AG10803 (cell line): ENCODE results near the gene SPRY4.

ENCODE experiments used
- DNase-seq: peaks from one replicate; pipeline ENCODE4 v3.0.0; 2010; ENCODE audit warnings: low read depth
- H3K4me3 ChIP-seq: 2 replicates; pipeline ENCODE4 v1.5.1; 2011; ENCODE audit warnings: mild to moderate bottlenecking, low read length, control low read depth
- TF ChIP-seq, protein P1 (sequence below): conservative IDR thresholded peaks from 2 replicates; pipeline ENCODE4 v1.5.1; 2011; ENCODE audit warnings: mild to moderate bottlenecking, low read length, control low read depth, inconsistent platforms

SPRY4 gene

DNA sequence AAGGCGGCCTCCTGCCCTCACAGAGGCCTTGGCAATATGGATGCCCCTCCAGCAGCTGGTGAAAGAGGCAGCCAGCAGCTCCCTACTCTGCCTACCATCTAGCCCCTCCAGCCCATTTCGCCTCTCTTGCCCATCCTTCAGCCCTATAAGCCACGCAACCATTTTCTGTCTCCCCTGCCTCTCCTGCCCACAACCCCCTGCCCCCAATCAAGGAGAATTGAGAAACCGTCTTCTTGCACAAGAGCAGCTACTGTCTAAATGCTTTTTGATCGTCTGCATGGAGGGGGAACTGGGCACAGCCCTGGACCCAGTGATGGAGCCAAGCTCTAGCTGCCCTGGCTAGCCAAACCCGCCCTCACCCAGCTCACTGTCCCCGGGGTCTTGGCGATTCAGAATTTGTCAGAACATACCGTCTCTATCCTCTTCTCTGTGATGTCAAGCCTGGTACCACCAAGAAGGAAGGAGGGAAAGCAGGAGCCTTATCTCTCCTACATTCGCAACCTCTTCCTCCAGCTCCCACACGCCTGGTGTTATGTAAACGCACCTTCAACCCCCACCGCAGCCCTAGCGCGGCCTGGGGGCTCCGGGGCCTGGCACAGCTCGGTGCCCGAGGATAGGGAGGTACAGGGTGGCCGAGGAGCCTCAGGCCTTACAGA, 1.2 kb downstream of the SPRY4 start:
- DNase-seq: peak; percentile 48
- peak overlapping the region; percentile 88 for H3K4me3 ChIP-seq
- TF ChIP-seq, protein P1, sequence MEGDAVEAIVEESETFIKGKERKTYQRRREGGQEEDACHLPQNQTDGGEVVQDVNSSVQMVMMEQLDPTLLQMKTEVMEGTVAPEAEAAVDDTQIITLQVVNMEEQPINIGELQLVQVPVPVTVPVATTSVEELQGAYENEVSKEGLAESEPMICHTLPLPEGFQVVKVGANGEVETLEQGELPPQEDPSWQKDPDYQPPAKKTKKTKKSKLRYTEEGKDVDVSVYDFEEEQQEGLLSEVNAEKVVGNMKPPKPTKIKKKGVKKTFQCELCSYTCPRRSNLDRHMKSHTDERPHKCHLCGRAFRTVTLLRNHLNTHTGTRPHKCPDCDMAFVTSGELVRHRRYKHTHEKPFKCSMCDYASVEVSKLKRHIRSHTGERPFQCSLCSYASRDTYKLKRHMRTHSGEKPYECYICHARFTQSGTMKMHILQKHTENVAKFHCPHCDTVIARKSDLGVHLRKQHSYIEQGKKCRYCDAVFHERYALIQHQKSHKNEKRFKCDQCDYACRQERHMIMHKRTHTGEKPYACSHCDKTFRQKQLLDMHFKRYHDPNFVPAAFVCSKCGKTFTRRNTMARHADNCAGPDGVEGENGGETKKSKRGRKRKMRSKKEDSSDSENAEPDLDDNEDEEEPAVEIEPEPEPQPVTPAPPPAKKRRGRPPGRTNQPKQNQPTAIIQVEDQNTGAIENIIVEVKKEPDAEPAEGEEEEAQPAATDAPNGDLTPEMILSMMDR: no peak

DNA sequence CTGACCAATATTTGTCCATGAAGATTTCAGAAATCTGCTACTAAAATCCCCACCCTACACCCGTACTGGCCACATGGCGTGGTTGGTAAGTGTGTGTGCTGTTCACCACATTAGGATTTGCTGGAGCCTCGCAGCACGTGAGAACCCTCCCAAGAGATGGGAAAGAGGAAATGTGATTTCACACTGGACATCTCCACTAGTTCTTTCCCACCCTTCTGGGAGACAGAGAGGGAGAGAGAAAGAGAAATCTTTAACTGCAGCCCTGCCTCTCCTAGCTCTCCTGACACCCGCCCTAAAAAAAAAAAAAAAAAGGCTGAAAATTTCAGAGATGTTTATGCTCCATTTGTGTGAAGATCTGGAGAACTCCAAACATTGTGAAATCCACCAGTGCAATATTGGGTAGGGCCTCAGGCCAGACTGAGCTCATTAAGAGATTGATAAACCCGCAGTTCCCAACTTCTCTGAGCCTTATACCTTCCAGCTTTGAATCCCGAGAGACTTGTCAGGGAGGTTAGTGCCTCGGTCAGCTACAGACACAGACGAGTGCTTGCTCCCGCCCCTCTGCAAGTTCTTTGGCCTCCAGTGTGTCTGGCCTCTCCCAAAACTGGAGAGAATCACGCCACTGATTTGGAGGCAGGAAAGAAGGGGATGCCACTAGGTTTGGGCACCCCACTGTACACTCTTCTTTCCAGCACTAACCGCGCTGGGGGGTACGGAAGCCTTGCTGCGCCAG, 1.9 kb downstream of the SPRY4 start:
- DNase-seq: peak; percentile 85
- TF ChIP-seq, protein P1: no peak
- H3K4me3 ChIP-seq: peak overlapping the region; percentile 88

DNA sequence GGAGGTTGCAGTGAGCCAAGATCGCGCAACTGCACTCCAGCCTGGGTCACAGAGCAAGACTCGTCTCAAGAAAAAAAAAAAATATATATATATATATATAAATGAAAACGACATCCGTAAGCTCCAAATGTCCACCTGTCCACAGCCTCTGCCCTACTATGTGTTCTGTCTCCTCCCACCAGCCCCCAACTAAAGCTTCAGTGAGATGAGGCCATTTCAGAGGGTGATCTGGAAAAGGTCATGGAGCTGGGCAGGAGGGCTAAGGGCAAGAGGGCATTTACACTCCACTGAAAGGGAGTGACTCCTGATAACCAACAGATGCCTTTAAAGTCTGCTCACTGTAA, 2.4 kb downstream of the SPRY4 start:
- TF ChIP-seq, protein P1: no peak
- peak overlapping the region; percentile 88 for H3K4me3 ChIP-seq
- no peak for DNase-seq

DNA sequence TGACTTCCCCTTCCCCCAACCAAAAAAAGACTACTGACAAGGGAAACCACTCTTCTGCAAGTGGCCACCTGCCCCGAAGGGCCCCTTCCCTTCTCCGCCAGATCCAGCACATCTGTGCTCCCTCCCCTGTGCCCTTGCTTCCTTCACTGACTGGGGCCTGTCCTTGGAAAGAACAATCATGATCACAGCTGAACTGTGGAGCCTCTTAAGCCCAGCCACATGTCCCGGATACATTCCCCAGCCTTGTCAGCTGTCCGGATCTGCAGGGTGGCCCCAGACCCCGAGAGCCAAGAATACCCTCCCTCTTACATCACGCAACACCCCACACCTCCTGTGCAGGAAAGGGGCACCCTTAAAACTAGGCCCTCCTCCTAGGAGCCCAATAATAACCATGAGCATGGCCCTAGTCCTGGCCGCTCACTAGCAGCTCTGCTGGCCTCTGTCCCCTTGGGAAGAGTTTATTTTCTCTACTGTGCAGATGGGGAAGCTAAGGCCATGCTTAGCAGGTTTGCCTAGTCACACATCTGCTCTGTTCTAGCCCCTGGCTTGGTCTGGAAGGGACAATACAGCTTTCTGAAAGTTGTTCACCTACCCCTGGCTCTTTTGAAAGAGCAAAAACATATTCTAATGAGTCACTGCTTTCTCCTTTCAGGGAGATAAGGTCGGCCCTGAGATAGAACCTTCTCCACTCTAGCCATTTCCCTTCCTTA, 3.8 kb downstream of the SPRY4 start:
- TF ChIP-seq, protein P1: no peak
- H3K4me3 ChIP-seq: peak overlapping the region; percentile 34
- no peak for DNase-seq

DNA sequence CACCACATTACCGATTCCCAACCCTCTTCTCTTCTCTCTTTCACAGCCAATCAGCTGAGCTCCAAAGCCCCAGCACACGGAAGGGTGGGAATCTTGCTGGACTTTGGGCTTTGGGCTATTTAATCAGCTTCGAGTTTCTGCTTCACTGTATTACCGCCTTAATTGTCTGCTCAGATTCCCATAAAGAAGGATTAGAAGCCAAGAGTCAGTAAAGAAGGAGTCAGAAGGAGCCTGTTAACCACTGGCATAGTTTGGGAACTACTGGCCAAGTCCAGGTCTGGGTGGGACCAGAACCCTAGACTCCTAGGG, 4.4 kb downstream of the SPRY4 start:
- peak overlapping the region; percentile 34 for H3K4me3 ChIP-seq
- TF ChIP-seq, protein P1: no peak
- DNase-seq: no peak

DNA sequence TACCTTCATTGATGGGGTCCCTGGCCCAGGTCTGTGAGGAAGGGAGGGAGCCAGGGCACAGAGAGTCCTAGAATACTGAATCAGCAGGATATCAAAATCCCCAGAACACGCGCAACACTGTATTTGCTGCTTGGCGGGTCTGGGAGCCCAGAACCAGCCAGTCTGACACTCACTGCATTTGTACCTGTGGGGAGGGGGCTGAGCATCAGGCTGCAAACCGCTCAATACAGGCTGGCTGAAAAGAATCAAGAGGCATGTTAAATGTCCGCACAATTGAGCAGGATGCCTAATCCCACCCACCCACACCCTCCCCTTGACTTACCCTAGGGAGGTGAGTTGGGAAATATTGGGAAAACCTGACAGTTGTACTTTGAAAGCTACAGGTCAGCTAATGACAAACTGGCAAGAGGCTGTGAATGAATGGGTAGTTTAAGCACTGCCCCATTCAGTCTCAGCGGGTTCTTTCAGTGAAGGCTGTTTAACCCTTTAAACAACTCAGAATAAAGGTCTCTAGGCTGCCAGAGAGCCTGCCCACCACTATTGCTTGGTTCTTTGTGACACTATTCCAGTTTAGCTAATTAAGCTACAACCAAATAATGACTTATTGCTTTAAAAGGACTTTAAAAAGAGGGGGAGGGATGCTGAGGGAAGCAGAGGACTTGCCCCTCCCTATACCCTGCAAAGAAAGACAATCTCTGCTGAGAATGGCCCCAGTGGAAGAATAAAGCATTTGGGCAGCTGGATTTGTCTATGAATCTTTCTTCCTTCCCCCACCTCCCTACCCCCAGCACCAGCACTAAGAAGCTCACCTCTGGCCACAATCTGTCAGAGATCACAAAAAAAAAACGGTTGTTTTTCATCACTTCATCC, 5.0 kb downstream of the SPRY4 start:
- no peak for DNase-seq
- peak overlapping the region; percentile 34 for H3K4me3 ChIP-seq
- TF ChIP-seq, protein P1: no peak
